PC-3 (cell line): ENCODE results near the gene PLEKHA3.

ENCODE experiments used
- EZH2 ChIP-seq: fragments of 300-600 bp; sonication (generic); IDR thresholded peaks from one replicate; pipeline ENCODE4 v1.6.1; 2017; ENCODE audit warnings: antibody characterized with exemption, mild to moderate bottlenecking, low read length; ENCODE audit not compliant: unreplicated experiment
- EZH2phosphoT487 ChIP-seq: fragments of 300-600 bp; sonication (generic); IDR thresholded peaks from 2 replicates; pipeline ENCODE4 v1.6.1; 2018; ENCODE audit warnings: mild to moderate bottlenecking, antibody characterized with exemption, low read length, borderline replicate concordance
- TF ChIP-seq, protein P1 (sequence below): fragments of 300-600 bp; sonication (generic); conservative IDR thresholded peaks from 2 replicates; pipeline ENCODE4 v1.5.1; 2017; ENCODE audit warnings: antibody characterized with exemption, low read depth, mild to moderate bottlenecking, low read length

DNA sequence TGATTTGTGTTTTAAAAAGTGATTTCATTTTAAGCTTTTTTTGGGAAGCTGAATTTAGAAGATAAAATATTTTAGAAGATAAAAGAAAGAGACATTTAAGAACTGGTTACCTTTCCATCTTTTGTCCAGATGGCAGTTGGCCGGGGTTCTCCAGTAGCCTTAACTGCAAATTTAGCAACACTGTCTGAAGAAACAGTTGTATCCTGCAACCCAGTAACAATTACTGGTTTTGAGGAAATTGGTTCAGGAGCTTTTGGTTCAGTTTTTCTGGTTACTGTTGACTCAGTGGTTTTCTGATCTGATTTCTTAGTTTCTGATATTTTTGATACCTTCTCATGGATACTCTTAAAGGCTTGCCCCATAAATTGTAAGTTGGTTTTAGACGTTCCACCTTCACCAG, 49.9 kb downstream of the PLEKHA3 start:
- TF ChIP-seq, protein P1, sequence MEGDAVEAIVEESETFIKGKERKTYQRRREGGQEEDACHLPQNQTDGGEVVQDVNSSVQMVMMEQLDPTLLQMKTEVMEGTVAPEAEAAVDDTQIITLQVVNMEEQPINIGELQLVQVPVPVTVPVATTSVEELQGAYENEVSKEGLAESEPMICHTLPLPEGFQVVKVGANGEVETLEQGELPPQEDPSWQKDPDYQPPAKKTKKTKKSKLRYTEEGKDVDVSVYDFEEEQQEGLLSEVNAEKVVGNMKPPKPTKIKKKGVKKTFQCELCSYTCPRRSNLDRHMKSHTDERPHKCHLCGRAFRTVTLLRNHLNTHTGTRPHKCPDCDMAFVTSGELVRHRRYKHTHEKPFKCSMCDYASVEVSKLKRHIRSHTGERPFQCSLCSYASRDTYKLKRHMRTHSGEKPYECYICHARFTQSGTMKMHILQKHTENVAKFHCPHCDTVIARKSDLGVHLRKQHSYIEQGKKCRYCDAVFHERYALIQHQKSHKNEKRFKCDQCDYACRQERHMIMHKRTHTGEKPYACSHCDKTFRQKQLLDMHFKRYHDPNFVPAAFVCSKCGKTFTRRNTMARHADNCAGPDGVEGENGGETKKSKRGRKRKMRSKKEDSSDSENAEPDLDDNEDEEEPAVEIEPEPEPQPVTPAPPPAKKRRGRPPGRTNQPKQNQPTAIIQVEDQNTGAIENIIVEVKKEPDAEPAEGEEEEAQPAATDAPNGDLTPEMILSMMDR = no peak
- TF ChIP-seq EZH2 = no peak
- no peak for TF ChIP-seq EZH2phosphoT487
